C4-2B (cell line): ENCODE data around the gene HHIPL1.

Source experiments
- CTCF ChIP-seq: fragments of 450-650 bp; conservative IDR thresholded peaks from 2 replicates; pipeline ENCODE4 v1.5.1; 2017; ENCODE audit warnings: mild to moderate bottlenecking
- ZFX ChIP-seq: fragments of 450-650 bp; IDR thresholded peaks from 2 replicates; pipeline ENCODE4 v1.6.1; 2017

GRCh38 chr14:99656171-99656570, 11.2 kb downstream of the HHIPL1 start:
- TF ChIP-seq CTCF (no peak), ZFX (no peak)
